Spleen (tissue), 7 donors: ENCODE results near the gene ERV3-1.

ENCODE experiments used
- POLR2A ChIP-seq, 3 donors: fragments of 450-650 bp; IDR thresholded peaks; one replicate each; pipeline ENCODE4 v1.5.1; 2017; ENCODE audit warnings: antibody characterized with exemption in 3 of 3, mild to moderate bottlenecking in 1 of 3
- POLR2AphosphoS5 ChIP-seq, 3 donors: sonication (generic); formaldehyde crosslinking; IDR thresholded peaks; one replicate each; pipeline ENCODE4 v1.5.1; 2017; ENCODE audit warnings: antibody characterized with exemption in 3 of 3
- TF ChIP-seq, protein P1 (sequence below), 11 experiments: fragments of 200-600 bp in 7 of 11; fragments of 450-650 bp in 4 of 11; sonication (generic) in 4 of 11; IDR thresholded peaks in 8 of 11; conservative IDR thresholded peaks in 3 of 11; 1 replicate in 7 of 11; 2 replicates in 4 of 11; pipeline versions ENCODE4 v1.4.0 to v1.8.0; 2016 to 2021; ENCODE audit warnings: antibody characterized with exemption in 11 of 11, inconsistent platforms in 4 of 11, mild to moderate bottlenecking in 1 of 11
- donor health status: DM: no; HTN: no; CAD: no; lungs with moderate emphysema.
- donor health status: DM: no; HTN: no; CAD: no.
- donor health status: DM: no; HTN: no; CAD: no.

DNA sequence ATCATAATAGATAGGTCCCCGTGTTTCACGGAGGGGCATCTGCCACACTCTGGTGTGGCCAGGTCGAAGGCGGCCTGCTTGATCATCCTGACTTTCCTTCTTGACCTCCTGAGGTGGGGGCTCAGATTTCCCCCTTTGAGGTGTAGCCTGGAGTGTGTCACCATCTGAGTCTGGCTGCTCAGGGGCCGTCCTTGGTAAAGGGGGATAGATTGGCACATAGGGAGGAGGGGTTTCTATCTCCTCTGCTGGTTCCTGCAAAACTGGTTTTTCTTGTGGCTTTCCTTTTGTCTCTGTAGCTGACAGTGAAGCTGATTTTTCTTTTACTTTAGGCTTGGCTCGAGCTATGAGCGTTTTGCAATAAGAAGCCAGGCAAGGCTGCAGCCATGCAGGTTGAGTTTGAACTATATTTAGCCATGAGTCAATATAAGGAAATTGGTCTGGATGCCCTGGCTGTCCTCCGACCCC lies 8.5 kb downstream of the ERV3-1 start:
- TF ChIP-seq, protein P1, sequence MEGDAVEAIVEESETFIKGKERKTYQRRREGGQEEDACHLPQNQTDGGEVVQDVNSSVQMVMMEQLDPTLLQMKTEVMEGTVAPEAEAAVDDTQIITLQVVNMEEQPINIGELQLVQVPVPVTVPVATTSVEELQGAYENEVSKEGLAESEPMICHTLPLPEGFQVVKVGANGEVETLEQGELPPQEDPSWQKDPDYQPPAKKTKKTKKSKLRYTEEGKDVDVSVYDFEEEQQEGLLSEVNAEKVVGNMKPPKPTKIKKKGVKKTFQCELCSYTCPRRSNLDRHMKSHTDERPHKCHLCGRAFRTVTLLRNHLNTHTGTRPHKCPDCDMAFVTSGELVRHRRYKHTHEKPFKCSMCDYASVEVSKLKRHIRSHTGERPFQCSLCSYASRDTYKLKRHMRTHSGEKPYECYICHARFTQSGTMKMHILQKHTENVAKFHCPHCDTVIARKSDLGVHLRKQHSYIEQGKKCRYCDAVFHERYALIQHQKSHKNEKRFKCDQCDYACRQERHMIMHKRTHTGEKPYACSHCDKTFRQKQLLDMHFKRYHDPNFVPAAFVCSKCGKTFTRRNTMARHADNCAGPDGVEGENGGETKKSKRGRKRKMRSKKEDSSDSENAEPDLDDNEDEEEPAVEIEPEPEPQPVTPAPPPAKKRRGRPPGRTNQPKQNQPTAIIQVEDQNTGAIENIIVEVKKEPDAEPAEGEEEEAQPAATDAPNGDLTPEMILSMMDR (IDR thresholded peaks at IDR 0.05 in 8 of 11, conservative IDR thresholded peaks at IDR 0.05 in 3 of 11): no peak
- TF ChIP-seq POLR2AphosphoS5 (IDR thresholded peaks at IDR 0.05) (no peak), POLR2A (IDR thresholded peaks at IDR 0.05) (no peak)
